A673 (cell line): Measurements from ENCODE around the gene SLC25A13. TPM values are rescaled to one million over a fixed set of nuclear protein-coding genes. Genes with fewer than 3 reads are reported as not detected.

Source experiments
- BruUV-seq: library from RNA; stranded (reverse); fragments of 400-500 nt; replicated peaks from 2 replicates; lab custom pipeline; 2021; lab: Mats Ljungman, UMichigan
- CTCF ChIA-PET: fragments of 300-600 bp; sonication (Branson Sonifier 250); formaldehyde crosslinking; loops from one replicate; lab custom pipeline; 2022; ENCODE audit warnings: antibody characterized with exemption; lab: Charles Lee
- POLR2A ChIA-PET: fragments of 300-600 bp; sonication (Branson Sonifier 250); formaldehyde crosslinking; loops from one replicate; lab custom pipeline; 2022; ENCODE audit warnings: antibody characterized with exemption; ENCODE audit not compliant: low non-redundant PET; lab: Charles Lee
- DNase-seq: peaks from one replicate; pipeline ENCODE4 v3.0.0-alpha.2; 2015; ENCODE audit warnings: low spot score
- H3K27ac ChIP-seq: fragments of 200-600 bp; sonication (generic); 2 replicates; pipeline ENCODE4 v1.5.1; 2016; ENCODE audit warnings: mixed run types, low read depth, mild to moderate bottlenecking, mixed read lengths, antibody characterized with exemption, low read length; ENCODE audit not compliant: poor library complexity, severe bottlenecking
- H3K27me3 ChIP-seq: fragments of 200-600 bp; sonication (generic); replicated peaks from 2 replicates; pipeline ENCODE4 v1.6.1; 2017; ENCODE audit warnings: mixed run types, low read depth, mild to moderate bottlenecking, mixed read lengths, antibody characterized with exemption, low read length; ENCODE audit not compliant: insufficient read depth, poor library complexity
- H3K36me3 ChIP-seq: fragments of 200-600 bp; sonication (generic); 2 replicates; pipeline ENCODE4 v1.6.1; 2016; ENCODE audit warnings: mixed run types, mild to moderate bottlenecking, mixed read lengths, antibody characterized with exemption, low read length; ENCODE audit not compliant: insufficient read depth, poor library complexity, severe bottlenecking
- H3K4me1 ChIP-seq: fragments of 200-600 bp; sonication (generic); 2 replicates; pipeline ENCODE4 v1.6.1; 2017; ENCODE audit warnings: mixed run types, mild to moderate bottlenecking, mixed read lengths, antibody characterized with exemption, low read length; ENCODE audit not compliant: insufficient read depth, poor library complexity, severe bottlenecking
- H3K4me3 ChIP-seq: fragments of 200-600 bp; sonication (generic); 2 replicates; pipeline ENCODE4 v1.5.1; 2016; ENCODE audit warnings: low read depth, mixed run types, mild to moderate bottlenecking, mixed read lengths, low read length; ENCODE audit not compliant: poor library complexity, severe bottlenecking
- H3K9me3 ChIP-seq: fragments of 200-600 bp; sonication (generic); 2 replicates; pipeline ENCODE4 v1.6.1; 2016; ENCODE audit warnings: mixed run types, low read depth, mild to moderate bottlenecking, mixed read lengths, antibody characterized with exemption, low read length; ENCODE audit not compliant: poor library complexity, severe bottlenecking
- CTCF ChIP-seq: fragments of 300-800, 200-600 bp; sonication (generic); conservative IDR thresholded peaks from 2 replicates; pipeline ENCODE4 v1.5.1; 2017; ENCODE audit warnings: low read depth, mild to moderate bottlenecking, antibody characterized with exemption, low read length, moderate library complexity, mixed read lengths
- EZH2 ChIP-seq: fragments of 200-600 bp; sonication (generic); IDR thresholded peaks from 2 replicates; pipeline ENCODE4 v1.6.1; 2017; ENCODE audit warnings: borderline replicate concordance, low read depth, mild to moderate bottlenecking, mixed read lengths, antibody characterized with exemption, low read length; ENCODE audit not compliant: poor library complexity, severe bottlenecking
- intact Hi-C: fragments of 100-400 bp; cut with micrococcal nuclease; formaldehyde crosslinking; loops from one replicate; pipeline ENCODE4 v1.10.0; 2022; ENCODE audit not compliant: unreplicated experiment
- total RNA-seq: library from RNA; stranded (reverse); gene quantifications from 2 replicates; pipeline ENCODE4 v1.2.3, GENCODE V29; 2021

SLC25A13 gene
- total RNA-seq, 1 experiment from 2014 or later, result 22.7 TPM

- no peaks in the 10 kb centered on the region for H3K36me3 ChIP-seq
- CTCF ChIA-PET, result no interaction called here
Observed at GRCh38 chr7:96174812-96175211, 147.1 kb downstream of the SLC25A13 start.

GRCh38 chr7:96173781-96174180, 148.1 kb downstream of the SLC25A13 start:
- POLR2A ChIA-PET, result no interaction called here
- Histone ChIP-seq H3K27me3 (no peaks in the 10 kb centered on the region), H3K4me1 (no peaks in the 10 kb centered on the region), H3K9me3 (no peaks in the 10 kb centered on the region), H3K4me3 (no peak overlapping the region), H3K36me3 (no peaks in the 10 kb centered on the region), H3K27ac (no peak overlapping the region)
- DNase-seq, result no peak
- TF ChIP-seq CTCF (no peak), EZH2 (no peak)
- BruUV-seq, result no TSS peak
- CTCF ChIA-PET, result no interaction called here
- intact Hi-C loops, result no loop called here

More at GRCh38 chr7:96174812-96175211, 147.1 kb downstream of the SLC25A13 start:
- H3K9me3 ChIP-seq, result no peaks in the 10 kb centered on the region
- DNase-seq, result no peak
- intact Hi-C loops, result no loop called here
- no peak overlapping the region for H3K27ac ChIP-seq
- TF ChIP-seq CTCF, result no peak
- TF ChIP-seq EZH2, result no peak
- peaks cover 4% of the 10 kb centered on the region for H3K4me1 ChIP-seq
- no peak overlapping the region for H3K4me3 ChIP-seq
- POLR2A ChIA-PET, result no interaction called here
- no peaks in the 10 kb centered on the region for H3K27me3 ChIP-seq
- no TSS peak for BruUV-seq

GRCh38 chr7:96169439-96169838, 152.5 kb downstream of the SLC25A13 start:
- TF ChIP-seq CTCF (no peak), EZH2 (no peak)
- H3K9me3 ChIP-seq, result no peaks in the 10 kb centered on the region
- intact Hi-C loops, result no loop called here
- POLR2A ChIA-PET, result no interaction called here
- no peaks in the 10 kb centered on the region for H3K4me1 ChIP-seq
- CTCF ChIA-PET, result no interaction called here
- no TSS peak for BruUV-seq
- no peak overlapping the region for H3K4me3 ChIP-seq
- H3K27ac ChIP-seq, result no peak overlapping the region
- no peak for DNase-seq
- no peaks in the 10 kb centered on the region for H3K27me3 ChIP-seq
- no peaks in the 10 kb centered on the region for H3K36me3 ChIP-seq
